ENCODE measurements around the gene PXDN.
"Not testable (repeated sequence)": the region's sequence is repeated elsewhere in the genome, so short reads cannot be mapped to it uniquely, and the experiment has no call there.

PXDN gene

DNA sequence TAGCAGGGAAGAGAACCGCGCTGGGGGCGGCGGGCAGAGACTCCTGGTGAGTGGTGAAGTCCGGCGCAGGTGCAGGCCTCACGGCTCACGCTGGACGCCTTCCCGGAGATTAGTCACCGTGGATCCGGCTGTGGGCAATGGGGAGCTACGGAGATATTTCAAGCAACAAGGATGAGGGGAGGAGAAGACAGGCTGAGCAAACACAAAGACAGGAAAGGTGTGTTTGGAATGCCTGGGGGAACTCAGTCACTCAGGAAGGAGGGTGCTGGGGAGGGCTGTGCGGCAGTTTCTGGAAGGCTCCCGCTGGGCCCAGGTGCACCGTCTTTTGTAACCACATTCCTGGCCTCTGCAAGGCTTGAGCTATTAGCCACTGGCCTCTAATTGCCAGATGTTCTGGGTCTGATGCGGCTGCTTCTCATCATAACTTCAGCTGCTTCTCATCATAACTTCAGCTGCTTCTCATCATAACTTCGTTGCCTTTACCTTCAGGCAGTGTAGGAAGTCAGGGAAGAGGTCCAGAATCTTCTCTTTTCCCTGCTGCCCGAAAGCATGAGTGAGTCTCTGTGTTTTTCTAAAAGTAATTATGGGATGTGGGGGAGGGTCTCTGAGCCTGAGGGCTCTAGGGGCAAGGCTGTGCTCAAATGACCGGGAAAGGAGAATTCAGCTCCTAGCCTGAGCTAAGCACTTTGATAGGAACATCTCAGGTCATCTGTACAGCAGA, 118.9 kb downstream of the PXDN start:
- DNase-seq: no peak

DNA sequence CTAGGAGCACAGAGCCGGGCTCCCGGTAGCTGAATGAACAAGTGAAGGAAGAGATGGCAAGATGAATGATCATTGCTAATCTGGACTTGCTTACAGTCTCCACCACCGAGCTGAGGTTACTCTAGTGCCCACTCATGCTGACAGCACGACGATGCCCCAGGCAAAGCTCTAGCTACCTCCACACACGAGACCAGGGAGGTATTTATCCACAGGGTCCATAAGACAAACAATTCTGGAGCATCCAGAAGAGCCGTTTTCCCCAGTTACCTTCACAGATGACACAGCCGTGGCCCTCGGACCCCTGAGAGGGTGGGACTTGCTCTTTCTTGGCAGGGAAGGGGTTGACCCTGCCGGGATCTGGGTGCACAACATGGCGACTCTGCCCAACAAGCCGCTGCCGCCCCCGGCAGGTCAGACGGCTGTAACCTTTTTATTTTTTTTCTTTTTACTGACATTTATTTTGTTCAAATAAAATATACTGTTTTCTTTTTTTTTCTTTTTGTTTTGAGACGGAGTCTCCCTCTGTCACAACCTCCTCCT, 120.3 kb downstream of the PXDN start:
- DNase-seq: no peak

DNA sequence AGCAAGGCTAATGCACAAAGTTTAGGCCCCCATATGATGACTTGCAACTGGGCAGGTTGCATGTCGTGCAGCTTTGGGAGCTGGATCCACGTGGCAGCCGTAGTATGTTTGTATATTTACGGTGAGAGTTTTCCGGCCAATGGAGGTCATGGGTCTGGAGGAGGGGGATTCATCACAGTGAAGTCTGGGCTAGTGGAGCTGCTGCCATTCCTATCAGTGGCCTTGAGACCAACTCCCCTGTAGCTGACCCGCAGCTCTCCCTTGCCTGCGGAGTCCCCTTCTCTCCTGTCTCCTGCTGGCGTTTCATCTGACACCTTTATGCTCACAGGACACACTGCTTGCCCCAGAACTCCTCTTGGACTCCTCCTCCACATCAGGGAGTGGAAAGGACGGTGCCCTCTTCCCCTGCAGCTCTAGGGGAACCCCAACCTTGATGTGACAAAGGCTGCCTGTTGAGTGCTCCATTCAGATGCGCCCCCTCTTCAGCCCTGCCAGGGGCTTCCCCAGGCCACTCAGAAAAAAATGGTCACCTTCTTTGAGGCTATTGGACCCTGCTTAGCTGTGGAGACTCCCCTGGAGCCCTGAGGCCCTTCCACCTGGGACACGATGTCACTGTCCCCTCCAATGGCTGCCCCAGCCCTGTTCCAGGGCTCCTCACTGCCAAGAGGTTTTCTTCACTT, 121.7 kb downstream of the PXDN start:
- DNase-seq: no peak

DNA sequence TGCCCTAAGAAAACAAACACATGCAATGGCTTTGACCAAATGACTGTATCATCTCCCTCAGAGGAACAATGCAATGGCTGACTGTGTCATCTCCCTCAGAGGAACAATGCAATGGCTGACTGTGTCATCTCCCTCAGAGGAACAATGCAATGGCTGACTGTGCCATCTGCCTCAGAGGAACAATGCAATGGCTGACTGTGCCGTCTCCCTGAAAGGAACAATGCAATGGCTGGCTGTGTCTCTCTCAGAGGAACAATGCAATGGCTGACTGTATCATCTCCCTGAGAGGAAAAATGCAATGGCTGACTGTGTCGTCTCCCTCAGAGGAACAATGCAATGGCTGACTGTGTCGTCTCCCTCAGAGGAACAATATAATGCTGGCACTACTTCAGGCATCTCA, 122.3 kb downstream of the PXDN start:
- not testable (repeated sequence) for DNase-seq

DNA sequence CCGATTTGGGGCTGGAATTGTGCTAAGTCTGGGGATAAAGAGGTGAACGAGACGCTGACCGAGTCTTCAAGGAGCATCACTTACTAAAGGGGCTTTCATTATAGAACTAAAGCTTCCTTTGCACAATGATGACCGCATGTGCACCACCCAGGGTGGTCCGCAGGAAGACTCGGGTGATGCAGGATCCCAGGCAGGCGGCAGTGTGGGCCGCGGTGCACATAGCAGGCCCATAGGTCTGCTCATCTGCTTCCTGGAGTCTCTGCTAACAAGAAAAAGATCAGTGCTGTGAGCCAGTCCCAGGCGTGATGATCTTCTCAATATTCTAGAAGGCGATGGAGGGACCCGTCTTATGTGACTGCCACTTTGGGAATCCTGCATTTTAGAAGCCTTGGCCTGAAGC, 122.8 kb downstream of the PXDN start:
- DNase-seq: no peak

DNA sequence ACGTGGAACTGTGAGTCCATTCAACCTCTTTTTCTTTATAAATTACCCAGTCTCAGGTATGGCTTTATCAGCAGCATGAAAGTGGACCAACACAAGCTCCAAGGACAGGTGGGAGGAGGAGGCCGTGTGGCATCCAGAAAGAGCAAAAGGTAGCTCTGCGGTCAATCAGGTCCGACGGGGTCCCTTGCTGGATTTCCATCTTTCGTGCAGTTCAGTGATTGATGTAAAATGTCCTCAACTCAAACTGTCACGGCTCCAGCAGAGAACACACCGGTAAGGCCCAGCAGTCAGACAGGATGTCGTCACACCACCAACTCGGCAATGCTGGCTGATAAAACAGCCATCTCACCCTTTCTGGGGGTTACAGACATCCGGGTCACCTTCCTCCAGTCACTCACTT, 123.3 kb downstream of the PXDN start:
- no peak for DNase-seq

DNA sequence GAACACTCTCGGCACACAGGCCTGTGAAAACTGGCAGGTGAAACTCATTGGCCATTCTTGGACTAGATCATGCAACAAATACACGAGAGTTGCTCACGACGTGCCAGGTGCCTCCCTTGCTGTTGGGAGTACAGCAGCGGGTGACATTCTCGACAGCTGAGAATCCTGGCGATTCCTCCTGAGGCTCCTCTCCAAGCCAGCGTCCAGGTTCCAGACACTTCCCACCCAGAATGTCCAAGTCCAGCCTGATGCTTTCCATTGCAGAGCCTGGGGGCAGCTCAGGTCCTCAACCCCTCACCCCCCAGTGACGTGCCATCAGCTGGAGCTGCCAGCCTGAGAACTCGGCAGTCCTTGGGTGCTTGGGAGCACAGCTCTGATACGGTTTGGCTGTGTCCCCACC, 124.2 kb downstream of the PXDN start:
- DNase-seq: no peak

DNA sequence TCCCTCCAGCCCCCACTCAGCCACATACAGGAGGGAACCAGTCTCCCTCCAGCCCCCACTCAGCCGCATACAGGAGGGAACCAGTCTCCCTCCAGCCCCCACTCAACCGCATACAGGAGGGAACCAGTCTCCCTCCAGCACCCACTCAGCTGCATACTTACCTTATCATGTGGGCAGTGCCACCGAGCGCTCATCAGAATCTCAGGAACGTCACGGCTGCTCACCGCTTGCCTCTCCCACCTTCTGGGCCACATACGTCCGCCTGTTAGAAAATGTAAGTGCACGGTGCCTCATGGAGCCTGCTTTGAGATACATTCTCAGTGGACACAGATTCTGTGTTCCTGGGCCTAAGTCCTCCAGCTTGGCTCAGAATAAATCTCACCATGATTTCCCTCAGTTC, 124.8 kb downstream of the PXDN start:
- no peak for DNase-seq

DNA sequence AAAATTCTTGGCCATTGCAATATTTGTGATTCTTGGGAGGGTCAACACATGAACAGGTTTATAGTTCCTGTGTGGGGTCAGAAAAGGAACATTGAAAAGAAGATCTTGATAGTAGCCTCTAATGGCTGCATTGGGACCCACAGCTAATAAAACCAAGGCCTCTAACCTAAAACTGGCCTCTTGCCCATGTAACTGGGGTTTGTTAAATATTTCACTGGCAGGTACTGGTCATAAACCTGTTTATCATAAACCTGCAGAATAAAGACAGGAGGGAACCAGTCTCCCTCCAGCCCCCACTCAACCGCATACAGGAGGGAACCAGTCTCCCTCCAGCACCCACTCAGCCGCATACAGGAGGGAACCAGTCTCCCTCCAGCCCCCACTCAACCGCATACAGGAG, 125.3 kb downstream of the PXDN start:
- no peak for DNase-seq

DNA sequence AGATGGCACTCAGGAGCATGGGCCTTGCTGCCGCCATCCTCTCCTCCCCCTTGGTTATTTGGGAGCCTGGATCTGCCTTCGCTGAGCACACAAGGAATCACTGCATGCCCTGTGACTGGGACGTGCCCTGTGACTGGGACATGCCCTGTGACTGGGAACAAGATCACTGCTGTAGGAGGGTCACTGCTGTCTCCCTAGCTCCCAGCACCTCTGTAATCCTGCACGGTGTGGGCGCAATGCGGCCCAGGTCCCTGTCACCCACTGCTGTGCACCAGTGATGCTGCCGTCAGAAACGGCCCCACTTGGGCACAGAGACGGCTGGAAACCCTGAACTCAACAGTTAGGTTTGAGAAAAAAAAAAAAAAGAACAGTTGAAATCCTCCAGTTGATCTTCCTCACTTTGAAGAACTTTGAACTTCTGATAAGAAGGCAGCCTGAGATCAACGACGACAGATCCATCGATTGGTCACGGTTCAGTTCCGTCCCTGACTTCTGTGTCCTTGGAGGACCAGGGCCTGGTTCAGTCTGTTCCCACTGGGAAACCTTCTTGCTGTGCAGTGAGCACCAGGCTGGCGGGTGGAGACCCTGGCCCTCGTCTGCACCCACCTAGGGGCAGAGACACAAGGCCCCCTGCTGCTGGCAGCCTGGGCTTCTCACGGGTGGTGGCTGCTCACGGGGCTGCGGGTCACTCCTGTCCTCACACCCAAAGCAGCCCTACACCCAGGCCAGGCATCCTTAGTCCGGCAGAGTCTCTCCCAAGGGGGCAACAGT, 125.9 kb downstream of the PXDN start:
- no peak for DNase-seq

DNA sequence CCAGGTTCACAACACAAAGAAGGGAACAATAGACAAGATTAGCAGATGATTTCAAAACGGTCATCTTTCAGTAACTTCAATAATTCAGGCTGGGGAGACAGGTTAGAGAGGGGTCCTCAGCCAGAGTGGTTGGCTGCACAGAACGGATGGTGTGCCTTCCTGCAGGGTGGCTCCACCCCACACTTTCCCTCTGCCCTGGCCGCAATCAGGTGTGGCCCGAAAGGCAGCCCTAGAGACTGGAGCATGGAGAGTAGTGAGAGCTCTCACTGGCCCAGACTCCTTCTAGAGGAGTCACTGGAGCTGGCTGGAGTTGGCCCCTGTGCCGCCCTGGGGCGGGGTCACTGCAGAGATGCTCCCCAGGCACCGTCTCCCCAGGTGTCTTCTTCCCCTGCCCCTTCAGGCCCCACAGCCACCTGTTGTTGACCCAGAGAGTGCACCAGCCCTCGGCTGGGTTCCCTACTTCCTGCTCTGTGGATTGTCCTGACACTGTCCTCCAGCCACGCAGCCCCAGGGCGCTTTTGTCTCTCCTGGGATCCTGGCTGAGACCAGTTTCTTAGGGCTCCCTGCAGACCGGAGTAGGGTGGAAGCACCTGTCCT, 126.8 kb downstream of the PXDN start:
- DNase-seq: peak; percentile 18

DNA sequence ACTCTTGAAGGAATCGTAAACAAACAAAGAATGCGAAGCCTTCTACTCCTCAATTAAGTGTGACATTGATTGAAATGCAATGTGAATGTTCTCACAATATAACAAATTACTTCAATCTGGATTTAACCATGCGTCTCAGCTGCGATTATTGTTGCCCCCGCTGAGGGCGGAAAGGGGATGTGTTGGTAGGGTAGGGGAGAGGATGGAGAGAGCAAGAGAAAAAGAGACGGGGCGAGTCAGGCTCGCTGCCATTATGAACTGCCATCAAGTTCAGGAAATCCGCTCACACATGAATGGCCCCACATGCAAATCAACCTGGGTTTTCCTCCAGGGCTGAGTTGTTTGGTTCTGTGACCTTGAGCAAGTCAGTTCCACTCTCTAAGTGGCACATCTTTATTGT, 129.8 kb downstream of the PXDN start:
- DNase-seq: no peak

DNA sequence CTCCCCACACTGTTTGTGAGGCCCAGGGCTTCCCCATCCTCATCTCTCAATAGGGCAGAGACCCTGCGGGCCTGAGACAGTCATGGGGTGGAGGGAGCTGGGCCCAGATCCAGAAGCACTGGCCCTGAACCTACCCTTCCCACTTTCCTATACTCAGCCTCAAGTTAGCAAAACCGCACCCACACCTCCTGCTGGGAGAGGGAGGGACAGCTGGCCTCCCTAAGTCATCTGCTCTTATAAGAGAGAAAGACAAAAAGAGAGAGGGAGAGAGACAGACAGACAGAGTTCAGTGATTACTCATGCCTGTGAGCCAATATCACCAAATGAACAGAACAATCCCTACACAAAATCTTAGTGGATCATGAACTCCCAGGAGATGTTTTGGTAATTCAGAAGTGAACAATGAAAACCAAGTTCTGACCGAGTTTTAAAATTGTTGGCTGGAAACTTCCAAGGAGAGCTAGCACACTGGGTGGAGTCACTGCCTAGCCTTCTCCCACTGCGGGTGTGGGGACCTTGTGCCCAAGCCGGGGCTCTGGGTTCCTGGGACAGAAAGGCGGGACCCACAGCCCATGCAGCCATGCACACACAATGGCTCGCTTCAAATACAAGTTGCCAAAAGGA, 130.5 kb downstream of the PXDN start:
- no peak for DNase-seq

DNA sequence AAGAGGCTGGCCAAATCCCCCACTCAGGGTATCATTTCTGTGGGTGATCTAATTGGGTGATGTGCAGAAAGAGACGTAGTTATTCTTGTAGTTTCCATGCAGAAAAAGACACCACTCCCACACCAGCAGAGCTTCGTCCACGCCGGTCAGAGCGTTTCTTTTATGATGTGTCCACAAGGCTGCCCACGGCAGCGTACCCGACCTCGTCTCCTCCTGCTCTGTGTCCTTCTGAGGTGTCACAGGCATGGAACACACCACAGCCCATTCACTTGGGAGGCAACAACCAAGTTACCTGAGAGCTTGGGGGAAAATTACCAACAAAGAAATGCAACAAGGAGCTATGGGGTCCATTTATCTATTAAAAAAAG, 131.3 kb downstream of the PXDN start:
- DNase-seq: no peak

DNA sequence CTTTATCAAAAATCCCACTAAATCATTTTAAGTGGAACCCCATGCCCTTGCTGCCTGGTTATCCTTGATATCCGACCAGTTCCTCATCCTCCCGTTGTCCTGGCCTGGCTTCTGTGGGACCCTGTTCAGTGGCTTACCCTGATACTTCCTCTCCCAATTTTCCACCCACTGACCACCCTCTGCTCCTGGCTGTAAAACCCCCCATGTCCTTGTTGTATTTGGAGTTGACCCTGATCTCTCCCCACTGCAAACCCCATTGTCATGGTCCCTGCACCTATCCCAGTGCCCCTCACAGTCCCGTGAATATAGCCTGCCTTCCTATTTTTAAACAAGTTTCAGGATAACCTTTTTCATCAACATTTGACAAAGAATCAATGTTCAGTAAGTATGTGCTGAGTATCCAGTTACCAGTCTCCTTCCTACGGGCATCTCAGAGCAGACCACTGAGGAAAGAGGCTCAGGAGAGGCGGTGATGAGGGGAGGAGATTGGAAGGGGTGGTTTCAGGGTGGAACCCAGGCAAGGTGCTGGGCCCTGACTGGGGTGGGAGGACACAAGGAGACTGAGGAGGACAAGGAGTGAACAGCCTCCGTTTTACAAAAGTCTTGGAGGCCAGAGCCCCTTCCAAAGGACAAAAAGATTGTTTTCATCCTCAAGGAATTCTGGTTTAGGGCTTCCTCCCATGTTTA, 131.8 kb downstream of the PXDN start:
- no peak for DNase-seq

DNA sequence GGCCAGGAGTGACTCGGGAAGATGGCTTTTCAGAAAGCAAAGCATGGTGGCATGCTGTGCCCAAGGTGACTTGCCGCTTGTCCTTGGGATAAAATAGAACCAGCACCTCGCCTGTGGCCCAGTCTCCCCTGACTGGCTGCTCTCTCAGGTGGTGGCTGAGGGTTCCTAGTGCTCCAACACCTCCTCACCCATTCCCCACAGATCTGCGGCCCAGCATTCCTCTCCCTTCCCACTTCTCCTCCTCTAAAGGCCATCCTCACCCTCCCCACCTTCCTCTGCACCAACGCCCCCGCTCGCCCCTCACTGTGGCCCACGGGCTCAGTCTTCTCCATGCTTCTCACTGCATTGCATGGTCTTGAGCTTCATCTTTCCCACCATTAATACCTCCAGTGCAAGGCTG, 132.4 kb downstream of the PXDN start:
- no peak for DNase-seq

DNA sequence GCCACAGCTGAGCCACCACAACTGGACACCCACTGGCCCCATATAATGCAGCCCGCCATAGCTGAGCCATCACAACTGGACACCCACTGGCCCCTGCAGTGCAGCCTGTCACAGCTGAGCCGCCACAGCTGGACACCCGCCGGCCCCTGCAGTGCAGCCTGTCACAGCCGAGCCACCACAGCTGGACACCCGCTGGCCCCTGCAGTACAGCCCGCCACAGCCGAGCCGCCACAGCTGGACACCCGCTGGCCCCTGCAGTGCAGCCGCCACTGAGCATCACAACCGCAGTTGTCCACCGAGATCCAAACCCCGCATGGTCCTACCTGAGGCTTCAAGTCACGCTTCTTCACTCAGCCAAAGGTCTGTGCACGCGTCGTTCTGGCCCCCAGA, 134.2 kb downstream of the PXDN start:
- DNase-seq: no peak

DNA sequence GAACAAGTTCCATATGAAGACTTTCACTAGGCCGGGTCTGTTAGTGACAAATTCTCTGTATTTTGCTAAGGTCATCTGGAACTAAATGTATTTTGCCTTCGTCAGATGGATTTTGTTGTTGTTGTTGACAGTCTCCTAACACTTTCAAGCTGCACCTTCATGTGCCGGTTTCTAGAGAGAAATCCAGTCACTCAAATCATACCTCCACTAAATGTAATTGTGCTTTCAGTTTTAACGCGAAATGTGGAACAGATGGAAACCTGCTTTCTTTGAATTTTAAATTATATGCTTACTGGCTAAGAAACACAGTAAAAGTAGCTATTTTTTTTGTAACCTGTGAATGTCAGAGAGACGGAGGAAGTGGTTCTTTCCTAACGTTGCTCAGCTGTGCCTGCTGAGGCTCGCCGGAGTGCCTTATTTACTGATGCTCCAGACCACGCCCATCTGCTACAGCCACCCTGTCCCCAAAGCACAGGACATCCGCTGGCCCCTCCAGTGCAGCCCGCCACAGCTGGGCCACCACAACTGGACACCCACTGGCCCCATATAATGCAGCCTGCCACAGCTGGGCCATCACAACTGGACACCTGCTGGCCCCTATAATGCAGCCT, 134.7 kb downstream of the PXDN start:
- DNase-seq: no peak

DNA sequence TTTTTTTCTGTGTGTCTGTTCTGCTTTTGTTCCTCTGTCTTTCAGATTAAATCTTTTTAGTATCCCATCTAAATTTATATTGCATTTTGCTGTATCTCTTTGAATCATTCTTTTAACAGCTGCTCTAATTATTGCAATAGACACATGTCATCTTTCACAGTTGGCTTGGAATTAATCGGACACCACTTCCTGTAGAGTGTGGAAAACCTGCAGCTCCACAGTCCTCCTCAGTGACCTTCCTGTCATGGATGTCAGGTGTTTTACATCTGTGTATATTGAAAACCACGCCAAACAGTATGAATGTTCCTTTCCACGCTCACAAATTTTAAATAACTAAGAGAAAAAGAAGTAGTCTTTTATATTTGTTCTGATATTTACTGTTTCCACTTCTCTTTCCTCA, 135.3 kb downstream of the PXDN start:
- no peak for DNase-seq

DNA sequence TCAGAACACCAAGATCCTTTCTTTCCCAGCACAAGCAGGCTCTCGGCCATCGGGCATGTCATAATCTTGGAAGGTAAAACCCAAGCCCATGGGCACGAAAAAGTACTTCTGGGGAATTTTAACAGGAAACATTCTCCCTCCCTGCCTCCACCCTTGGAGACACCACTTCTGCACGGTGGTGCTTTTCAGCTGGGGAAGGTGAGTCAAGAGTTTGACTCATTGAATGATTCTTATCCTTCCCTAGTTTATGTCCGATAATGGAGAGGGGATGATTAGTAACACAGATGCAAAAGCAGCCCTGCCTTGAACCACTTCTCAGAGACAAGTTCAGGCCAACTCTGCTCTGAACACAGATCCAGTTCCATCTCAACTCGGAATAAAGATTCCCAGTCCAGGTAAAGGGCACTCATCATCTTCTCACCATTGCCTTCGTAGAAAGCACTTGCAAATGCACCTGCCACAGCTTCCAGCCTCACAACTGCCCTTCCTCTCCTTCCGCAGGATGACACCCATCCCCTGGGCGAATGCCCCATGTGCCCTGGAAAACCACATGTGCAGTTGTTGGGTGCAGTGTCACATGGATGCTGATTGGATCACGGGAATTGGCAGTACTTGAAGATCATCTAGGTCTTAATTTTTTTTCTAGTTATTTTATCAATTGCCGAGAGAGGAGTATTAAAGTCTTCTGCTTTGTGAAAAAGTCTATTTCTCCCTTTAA, 136.2 kb downstream of the PXDN start:
- no peak for DNase-seq

DNA sequence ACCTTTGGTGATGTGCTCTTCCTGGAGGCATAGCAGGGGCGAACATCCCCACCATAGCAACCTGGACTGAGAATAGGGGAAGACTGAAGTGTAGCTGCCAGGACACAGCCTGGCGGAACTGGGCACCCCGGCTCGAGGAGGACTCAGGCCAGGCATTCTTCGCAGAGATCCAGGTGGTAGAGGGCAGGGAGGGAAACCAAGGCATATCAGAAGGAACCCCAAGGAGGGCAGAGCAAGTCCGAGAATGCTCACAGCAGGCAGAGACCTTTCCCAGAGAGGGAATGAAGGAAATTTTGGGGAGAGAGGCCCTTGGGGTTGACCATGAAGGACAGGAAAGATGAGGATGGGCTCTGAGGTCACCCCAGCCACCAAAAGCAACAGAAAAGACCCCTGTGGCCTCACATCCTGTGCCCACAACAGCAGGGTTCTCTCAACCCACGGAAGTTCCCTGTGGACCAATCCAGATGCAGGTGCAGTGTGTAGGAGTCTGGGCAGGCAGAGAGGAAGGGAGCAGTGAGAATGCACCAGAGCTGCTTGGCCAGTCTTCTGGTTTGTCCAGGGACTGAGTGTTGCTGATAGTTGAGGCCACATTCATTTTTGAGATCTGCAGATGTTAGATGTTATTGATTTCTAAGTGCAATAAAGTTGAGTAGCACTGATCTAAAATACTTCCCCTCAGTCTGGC, 136.9 kb downstream of the PXDN start:
- no peak for DNase-seq

Data from NCI-H345 (cell line).